ENCODE data around the gene FASN. TPM values are rescaled to one million over a fixed set of nuclear protein-coding genes. Genes with fewer than 3 reads are reported as not detected.
A peak's percentile ranks its signal among the peaks of the same experiment; 100 is the strongest.

Gene FASN
- polyA plus RNA-seq, 1 of the 3 experiments (the other 2 are of a cell fraction): 55.1 TPM

GRCh38 chr17:82053556-82054263, 44.3 kb downstream of the FASN start:
- no peak for DNase-seq
- TF ChIP-seq SIN3A (IDR thresholded peaks at IDR 0.05; ENCODE audit: borderline replicate concordance, low read depth, low read length) (no peak), EZH2phosphoT487 (IDR thresholded peaks at IDR 0.05; ENCODE audit: borderline replicate concordance, low read depth) (no peak), NRF1 (IDR thresholded peaks at IDR 0.05; ENCODE audit: low read depth, low read length) (no peak), ZBTB33 (IDR thresholded peaks at IDR 0.05; ENCODE audit: borderline replicate concordance, low read depth) (no peak), CHD2 (IDR thresholded peaks at IDR 0.05; ENCODE audit: low read length, partially characterized antibody) (no peak), ELF1 (IDR thresholded peaks at IDR 0.05) (no peak), PBX3 (IDR thresholded peaks at IDR 0.05) (no peak), YY1 (IDR thresholded peaks at IDR 0.05; ENCODE audit: low read depth) (no peak)
- Histone ChIP-seq H4K20me1 (ENCODE audit: insufficient read depth) (peaks cover 14% of the 10 kb centered on the region; the same call in 1 of the 2 replicates), H3K4me2 (peak overlapping the region; percentile 100; the same call in 1 of the 2 replicates), H3K4me1 (ENCODE audit: control insufficient read depth in 1 of 2, insufficient read depth in 2 of 2, low read depth in 1 of 2, low read length in 1 of 2) (peaks cover 0 to 25% of the 10 kb centered on the region in 2 experiments; a peak in 2 of 4 replicates), H3K27me3 (ENCODE audit: insufficient read depth) (no peaks in the 10 kb centered on the region), H3K27ac (ENCODE audit: low read depth in 2 of 2, low read length in 1 of 2) (no peak overlapping the region), H3F3A (replicated peaks; ENCODE audit: insufficient read depth) (peaks cover 19% of the 10 kb centered on the region), H3K9me3 (no peaks in the 10 kb centered on the region), H3K4me3 (ENCODE audit: low read depth in 2 of 2, low read length in 1 of 2) (peak overlapping the region in 1 of 2 experiments; percentile 100; a peak in 3 of 4 replicates), H3K9me2 (no peaks in the 10 kb centered on the region), H3K36me3 (replicated peaks in 1 of 2; ENCODE audit: control insufficient read depth in 1 of 2, insufficient read depth in 2 of 2, low read length in 1 of 2) (peaks cover 35 to 70% of the 10 kb centered on the region in 2 experiments), H2AFZ (ENCODE audit: low read depth) (no peak overlapping the region), H3K79me2 (ENCODE audit: insufficient read depth) (peaks cover 49% of the 10 kb centered on the region), H3K9ac (no peak overlapping the region)
- ChIA-PET CTCF (interaction anchor here (0.9 to 5.1 kb wide), 8 partner anchors 11 to 100 kb away, joined by 3 to 24 read pairs (median 3); no protein-coding TSS in a partner anchor), POLR2A (interaction anchor here (0.8 to 1.6 kb wide), 2 partner anchors 10 to 23 kb away, joined by 3 to 4 read pairs; no protein-coding TSS in a partner anchor)
- 97% methylated on average over 28 of the region's 28 CpGs for WGBS (ENCODE audit: low lambda C conversion rate)

- H3K4me3 ChIP-seq (ENCODE audit: low read depth in 2 of 2, low read length in 1 of 2): peak overlapping the region; percentile 99 to 100; a peak in 3 of 4 replicates
- peaks cover 14% of the 10 kb centered on the region; the same call in 1 of the 2 replicates for H4K20me1 ChIP-seq (ENCODE audit: insufficient read depth)
- no peaks in the 10 kb centered on the region for H3K9me2 ChIP-seq
- DNase-seq: no peak
- H3K36me3 ChIP-seq (replicated peaks in 1 of 2; ENCODE audit: control insufficient read depth in 1 of 2, insufficient read depth in 2 of 2, low read length in 1 of 2): peaks cover 35 to 70% of the 10 kb centered on the region in 2 experiments
- peak overlapping the region; percentile 100 for H3K4me2 ChIP-seq
- TF ChIP-seq GATA2 (CRISPR knock-in tag; IDR thresholded peaks at IDR 0.05): no peak
- no peak for TF ChIP-seq CTCF (IDR thresholded peaks at IDR 0.05)
- no peak for TF ChIP-seq FOSL2 (IDR thresholded peaks at IDR 0.05; ENCODE audit: borderline replicate concordance, low read depth)
- no peak for TF ChIP-seq SIN3A (IDR thresholded peaks at IDR 0.05; ENCODE audit: borderline replicate concordance, low read depth, low read length)
- ChIA-PET POLR2A (interaction anchor here (0.8 kb wide), 1 partner anchor 23 kb away, joined by 3 read pairs; no protein-coding TSS in a partner anchor), CTCF (interaction anchor here (1.1 to 5.1 kb wide), 5 partner anchors 11 to 103 kb away, joined by 3 to 24 read pairs (median 4); no protein-coding TSS in a partner anchor)
- H3K4me1 ChIP-seq (ENCODE audit: control insufficient read depth in 1 of 2, insufficient read depth in 2 of 2, low read depth in 1 of 2, low read length in 1 of 2): peaks cover 0 to 25% of the 10 kb centered on the region in 2 experiments; a peak in 2 of 4 replicates
- peak overlapping the region; percentile 95 for H3K9ac ChIP-seq
- H3K9me3 ChIP-seq: no peaks in the 10 kb centered on the region
- 92% methylated on average over 13 of the region's 19 CpGs for WGBS (ENCODE audit: low lambda C conversion rate)
- H3K27me3 ChIP-seq (ENCODE audit: insufficient read depth): no peaks in the 10 kb centered on the region
- H2AFZ ChIP-seq (ENCODE audit: low read depth): no peak overlapping the region
- H3F3A ChIP-seq (replicated peaks; ENCODE audit: insufficient read depth): peaks cover 14% of the 10 kb centered on the region
- H3K27ac ChIP-seq (ENCODE audit: low read depth in 2 of 2, low read length in 1 of 2): no peak overlapping the region
- H3K79me2 ChIP-seq (ENCODE audit: insufficient read depth): peaks cover 49% of the 10 kb centered on the region
Observed at GRCh38 chr17:82053130-82053529, 44.9 kb downstream of the FASN start.
